Prostate gland (tissue), 2 donors: ENCODE data around the gene DIP2B. TPM values are rescaled to one million over a fixed set of nuclear protein-coding genes. Genes with fewer than 3 reads are reported as not detected.
"Not testable (repeated sequence)": the region's sequence is repeated elsewhere in the genome, so short reads cannot be mapped to it uniquely, and the experiment has no call there.

Experiments used
- DNase-seq: peaks from one replicate; pipeline ENCODE4 v3.0.0-alpha.2; 2019; ENCODE audit warnings: low spot score
- H3K27ac ChIP-seq, 2 donors: fragments of 200-600 bp; sonication (generic); 2 replicates each; pipeline ENCODE4 v1.5.1; 2017 to 2019
- H3K27me3 ChIP-seq: fragments of 200-600 bp; sonication (generic); replicated peaks from 2 replicates; pipeline ENCODE4 v1.5.1; 2019; ENCODE audit not compliant: insufficient read depth
- H3K36me3 ChIP-seq, 2 donors: fragments of 200-600 bp; sonication (generic); 1 replicate in 1 of 2; 2 replicates in 1 of 2; pipeline versions ENCODE4 v1.5.1 to v1.8.1; 2017 to 2019
- H3K4me1 ChIP-seq: fragments of 200-600 bp; sonication (generic); replicated peaks from 2 replicates; pipeline ENCODE4 v1.5.1; 2019
- H3K4me3 ChIP-seq, 2 donors: fragments of 200-600 bp; sonication (generic); 2 replicates each; pipeline ENCODE4 v1.5.1; 2017 to 2019
- H3K9me3 ChIP-seq: fragments of 200-600 bp; sonication (generic); 2 replicates; pipeline ENCODE4 v1.5.1; 2017
- CTCF ChIP-seq, 4 experiments: fragments of 200-600 bp in 2 of 4; fragments of 450-650 bp in 2 of 4; sonication (generic) in 2 of 4; IDR thresholded peaks; 1 replicate in 3 of 4; 2 replicates in 1 of 4; pipeline ENCODE4 v1.5.1; 2016 to 2019; ENCODE audit warnings: antibody characterized with exemption in 4 of 4, mild to moderate bottlenecking in 2 of 4, moderate library complexity in 2 of 4
- POLR2A ChIP-seq: fragments of 450-650 bp; IDR thresholded peaks from one replicate; pipeline ENCODE4 v1.6.1; 2016; ENCODE audit warnings: antibody characterized with exemption, mild to moderate bottlenecking
- POLR2AphosphoS5 ChIP-seq: sonication (generic); formaldehyde crosslinking; IDR thresholded peaks from one replicate; pipeline ENCODE4 v1.6.1; 2017; ENCODE audit warnings: antibody characterized with exemption
- WGBS: methylation state at CpG from one replicate; pipeline ENCODE4 v1.1.5; 2018; 5-methylcytosine and 5-hydroxymethylcytosine counted together
- intact Hi-C: fragments of 100-400 bp; cut with DNase I; formaldehyde crosslinking; loops from one replicate; pipeline ENCODE4 v1.14.2; 2022
- total RNA-seq, 2 donors: library from RNA; depleted of rRNA; stranded (reverse); fragments of >200 nt; gene quantifications; one replicate each; pipeline ENCODE4 v1.1.0, GENCODE V29; 2016

DIP2B gene
- total RNA-seq, 2 donors from 2014 or later, result 23.2 to 56.3 TPM

- Histone ChIP-seq H3K9me3 (no peaks in the 10 kb centered on the region), H3K4me3 (no peak overlapping the region), H3K4me1 (no peaks in the 10 kb centered on the region), H3K27me3 (no peaks in the 10 kb centered on the region), H3K27ac (no peak overlapping the region), H3K36me3 (no peaks in the 10 kb centered on the region)
- no peak for DNase-seq
- intact Hi-C loops, result no loop called here
- no peak for TF ChIP-seq CTCF (IDR thresholded peaks at IDR 0.05)
- no peak for TF ChIP-seq POLR2A
- no peak for TF ChIP-seq POLR2AphosphoS5
- 89% methylated on average over 4 of the region's 4 CpGs for WGBS
Measured at GRCh38 chr12:50482571-50482970, 22.2 kb upstream of the DIP2B start.

- WGBS, result 95% methylated on average over 1 of the region's 1 CpG
Measured at GRCh38 chr12:50483488-50483887, 21.3 kb upstream of the DIP2B start.

GRCh38 chr12:50488801-50489200 lies 16.0 kb upstream of the DIP2B start:
- Histone ChIP-seq H3K27ac (no peak overlapping the region), H3K4me3 (no peak overlapping the region), H3K36me3 (no peaks in the 10 kb centered on the region), H3K27me3 (no peaks in the 10 kb centered on the region), H3K4me1 (no peaks in the 10 kb centered on the region), H3K9me3 (no peaks in the 10 kb centered on the region)
- DNase-seq, result no peak
- 84% methylated on average over 5 of the region's 5 CpGs for WGBS
- intact Hi-C loops, result no loop called here
- TF ChIP-seq POLR2AphosphoS5 (no peak), CTCF (IDR thresholded peaks at IDR 0.05) (no peak), POLR2A (no peak)

More at GRCh38 chr12:50483488-50483887, 21.3 kb upstream of the DIP2B start:
- Histone ChIP-seq H3K4me1 (no peaks in the 10 kb centered on the region), H3K27ac (no peak overlapping the region), H3K27me3 (no peaks in the 10 kb centered on the region), H3K4me3 (no peak overlapping the region), H3K36me3 (no peaks in the 10 kb centered on the region), H3K9me3 (no peaks in the 10 kb centered on the region)
- no peak for TF ChIP-seq CTCF (IDR thresholded peaks at IDR 0.05)
- TF ChIP-seq POLR2AphosphoS5, result no peak
- no peak for TF ChIP-seq POLR2A
- no peak for DNase-seq
- intact Hi-C loops, result no loop called here

- intact Hi-C loops, H3K4me3 ChIP-seq, H3K27me3 ChIP-seq, H3K36me3 ChIP-seq, H3K4me1 ChIP-seq, H3K27ac ChIP-seq, DNase-seq, H3K9me3 ChIP-seq: not testable (repeated sequence)
- 92% methylated on average over 11 of the region's 11 CpGs for WGBS
Measured at GRCh38 chr12:50498119-50498518, 6.7 kb upstream of the DIP2B start.

- H3K4me3 ChIP-seq, result peak overlapping the region; percentile 71 to 79
- WGBS, result 1% methylated on average over 11 of the region's 11 CpGs
- peaks cover 5% of the 10 kb centered on the region for H3K4me1 ChIP-seq
- intact Hi-C loops, result loop anchor here (5.0 to 10.0 kb wide), 3 partner anchors 69 to 481 kb away; no protein-coding TSS in a partner anchor
- peak; percentile 40 for DNase-seq
- no peaks in the 10 kb centered on the region for H3K36me3 ChIP-seq
- H3K27ac ChIP-seq, result peak overlapping the region; percentile 92 to 95
- H3K27me3 ChIP-seq, result no peaks in the 10 kb centered on the region
- no peak for TF ChIP-seq POLR2A
- no peak for TF ChIP-seq CTCF (IDR thresholded peaks at IDR 0.05)
- TF ChIP-seq POLR2AphosphoS5, result no peak
- H3K9me3 ChIP-seq, result no peaks in the 10 kb centered on the region
Measured at GRCh38 chr12:50505675-50506530, 1.1 kb downstream of the DIP2B start.
